Measurements from ENCODE around the gene CRYGD. TPM values are rescaled to one million over a fixed set of nuclear protein-coding genes. Genes with fewer than 3 reads are reported as not detected.

CRYGD gene
- total and polyA plus RNA-seq, 2 of the 13 experiments (the other 11 are each of a cell fraction or from before 2014, with no cell fraction given): not detected

GRCh38 chr2:208129744-208130711 lies 5.7 kb upstream of the CRYGD start, which contains the start of gene CRYGC (continued):
- TF ChIP-seq AHDC1 (CRISPR knock-in tag; IDR thresholded peaks at IDR 0.05; ENCODE audit: borderline replicate concordance) (peak; percentile 66; the same call in 1 of the 2 replicates), ZNF883 (CRISPR knock-in tag; IDR thresholded peaks at IDR 0.05; ENCODE audit: not compliant biosample characterization) (no peak), KAT7 (CRISPR knock-in tag; IDR thresholded peaks at IDR 0.05; ENCODE audit: borderline replicate concordance) (peak; percentile 37; the same call in 1 of the 2 replicates), ZNF749 (CRISPR knock-in tag; IDR thresholded peaks at IDR 0.05; ENCODE audit: borderline replicate concordance) (no peak), IRF1 (CRISPR knock-in tag; IDR thresholded peaks at IDR 0.05; ENCODE audit: low read depth) (no peak), PHB2 (IDR thresholded peaks at IDR 0.05; ENCODE audit: partially characterized antibody) (no peak), HDAC1 (CRISPR knock-in tag; IDR thresholded peaks at IDR 0.05) (no peak; the same call in none of the 2 replicates), ZNF776 (CRISPR knock-in tag; IDR thresholded peaks at IDR 0.05) (no peak), ZNF329 (CRISPR knock-in tag; IDR thresholded peaks at IDR 0.05; ENCODE audit: low read depth) (no peak), LRRFIP1 (CRISPR knock-in tag; conservative IDR thresholded peaks at IDR 0.05) (no peak), RXRA (CRISPR knock-in tag; IDR thresholded peaks at IDR 0.05) (peak; percentile 21; the same call in 1 of the 2 replicates), SIN3B (IDR thresholded peaks at IDR 0.05; ENCODE audit: low read length) (no peak), ERF (CRISPR knock-in tag; IDR thresholded peaks at IDR 0.05) (no peak), ZBTB46 (CRISPR knock-in tag; IDR thresholded peaks at IDR 0.05; ENCODE audit: borderline replicate concordance) (no peak), ZNF124 (CRISPR knock-in tag; IDR thresholded peaks at IDR 0.05) (peak; percentile 53; the same call in 1 of the 2 replicates), RAD21 (CRISPR knock-in tag; IDR thresholded peaks at IDR 0.05) (no peak), EHMT2 (IDR thresholded peaks at IDR 0.05; ENCODE audit: borderline replicate concordance, low read depth, low read length) (no peak), ZNF567 (CRISPR knock-in tag; IDR thresholded peaks at IDR 0.05; ENCODE audit: borderline replicate concordance) (no peak)

Data from HepG2 (cell line).